SKM-1 treated with dmso at 0.1 percent for 144 hours (cell line): ENCODE measurements around the gene SCP2.

Experiments used
- DNase-seq: peaks from one replicate; lab custom pipeline; 2025; ENCODE audit not compliant: unreplicated experiment; lab: John Stamatoyannopoulos, UW

Gene SCP2

GRCh38 chr1:52927212-52928014 lies at the start of gene SCP2:
Gene SCP2, plus strand, starts transcription at chr1:52927276. Its CDS starts 121 bp downstream, at chr1:52927397.
- peak; percentile 37 for DNase-seq

- no peak for DNase-seq
These were observed 49.5 kb upstream of the SCP2 start for GRCh38 chr1:52877554-52877953.

GRCh38 chr1:52880206-52880605 lies 46.9 kb upstream of the SCP2 start:
- DNase-seq, result no peak

GRCh38 chr1:52887483-52887882 lies 39.6 kb upstream of the SCP2 start:
- no peak for DNase-seq

- DNase-seq, result no peak
These were observed 34.5 kb upstream of the SCP2 start for GRCh38 chr1:52892424-52893215.

GRCh38 chr1:52899445-52899894 lies 27.6 kb upstream of the SCP2 start:
- DNase-seq, result peak; percentile 16

- DNase-seq, result no peak
These were observed 26.7 kb upstream of the SCP2 start for GRCh38 chr1:52900402-52900801.

GRCh38 chr1:52901384-52901783 lies 25.7 kb upstream of the SCP2 start:
- no peak for DNase-seq

- DNase-seq, result no peak
These were observed 22.7 kb upstream of the SCP2 start for GRCh38 chr1:52904208-52904926.

GRCh38 chr1:52904927-52905698 lies 22.0 kb upstream of the SCP2 start:
- peak; percentile 22 for DNase-seq

GRCh38 chr1:52906135-52906603 lies 20.9 kb upstream of the SCP2 start:
- no peak for DNase-seq

GRCh38 chr1:52907068-52907811 lies 19.8 kb upstream of the SCP2 start:
- no peak for DNase-seq

GRCh38 chr1:52907812-52908153 lies 19.3 kb upstream of the SCP2 start:
- DNase-seq, result no peak

GRCh38 chr1:52911541-52911940 lies 15.5 kb upstream of the SCP2 start:
- no peak for DNase-seq

GRCh38 chr1:52913014-52913413 lies 14.1 kb upstream of the SCP2 start:
- DNase-seq, result no peak

GRCh38 chr1:52913537-52913936 lies 13.5 kb upstream of the SCP2 start:
- no peak for DNase-seq

GRCh38 chr1:52914463-52914862 lies 12.6 kb upstream of the SCP2 start:
- no peak for DNase-seq

- DNase-seq, result no peak
These were observed 11.7 kb upstream of the SCP2 start for GRCh38 chr1:52915211-52915854.

- no peak for DNase-seq
These were observed 11.2 kb upstream of the SCP2 start for GRCh38 chr1:52915855-52916220.
